Measurements from ENCODE around the gene UTF1. TPM values are rescaled to one million over a fixed set of nuclear protein-coding genes. Genes with fewer than 3 reads are reported as not detected.

The UTF1 gene
- total and polyA plus RNA-seq, 7 experiments from 2014 or later, result 0.56 TPM; not detected in 6

DNA sequence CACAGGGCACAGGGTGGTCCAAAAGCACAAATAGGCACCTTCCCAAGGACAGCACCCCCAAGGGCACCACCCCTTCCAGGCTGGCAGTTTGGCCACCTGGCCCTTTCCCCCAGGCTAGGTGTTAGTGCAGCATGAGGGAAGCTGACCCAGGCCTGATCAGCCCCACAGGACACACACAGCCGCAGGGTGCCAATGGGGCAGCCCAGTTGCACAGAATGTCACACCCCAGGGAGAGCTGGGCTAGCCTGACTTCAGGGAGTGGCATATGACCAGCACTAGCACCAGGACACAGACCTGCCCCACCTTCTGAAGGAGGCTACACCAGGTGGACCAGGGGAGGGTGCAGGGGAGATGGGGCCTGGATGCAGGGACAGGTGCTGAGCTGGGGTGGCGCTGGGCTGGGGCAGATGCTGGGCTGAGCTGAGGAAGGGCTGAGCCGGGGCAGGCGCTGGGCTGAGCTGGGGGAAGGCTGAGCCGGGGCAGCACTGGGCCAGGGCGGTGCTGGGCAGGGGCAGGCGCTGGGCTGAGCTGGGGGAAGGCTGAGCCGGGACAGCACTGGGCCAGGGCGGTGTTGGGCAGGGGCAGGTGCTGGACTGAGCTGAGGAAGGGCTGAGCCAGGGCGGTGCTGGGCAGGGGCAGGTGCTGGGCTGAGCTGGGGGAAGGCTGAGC is 50.5 kb downstream of the UTF1 start:
- no peaks in the 10 kb centered on the region for H3K27me3 ChIP-seq (ENCODE audit: control insufficient read depth in 2 of 2, insufficient read depth in 2 of 2, low read length in 2 of 2)
- no peak overlapping the region for H3K4me3 Mint-ChIP-seq
- intact Hi-C loops (cut with micrococcal nuclease), result no loop called here
- peaks cover 0 to 60% (median 11%) of the 10 kb centered on the region in 3 experiments for H3K36me3 ChIP-seq (ENCODE audit: control insufficient read depth in 2 of 3, insufficient read depth in 3 of 3, low read length in 3 of 3)
- H3K9me3 Mint-ChIP-seq, result no peaks in the 10 kb centered on the region
- ATAC-seq (no peak), DNase-seq (no peak)
- H3K4me1 ChIP-seq (ENCODE audit: control insufficient read depth in 2 of 2, insufficient read depth in 2 of 2, low read length in 2 of 2), result peaks cover 19 to 30% of the 10 kb centered on the region in 2 donors
- H3K27ac Mint-ChIP-seq, result peak overlapping the region in 2 of 9 donors; percentile 3 to 19
- no peak overlapping the region for H3K27ac ChIP-seq (ENCODE audit: low read depth, low read length)
- H3K36me3 Mint-ChIP-seq, result peaks cover 0 to 19% (median 12%) of the 10 kb centered on the region in 5 donors
- H3K27me3 Mint-ChIP-seq, result no peaks in the 10 kb centered on the region
- CTCF ChIA-PET, result no interaction called here
- peaks cover 11 to 30% (median 15%) of the 10 kb centered on the region in 7 donors for H3K4me1 Mint-ChIP-seq
- no peaks in the 10 kb centered on the region for H3K9me3 ChIP-seq (ENCODE audit: control insufficient read depth in 2 of 3, low read length in 3 of 3)
- POLR2A ChIA-PET, result interaction anchor here (0.7 to 0.9 kb wide), 2 partner anchors 23 to 120 kb away, joined by 3 to 4 read pairs; no protein-coding TSS in a partner anchor
- no peak overlapping the region for H3K4me3 ChIP-seq (ENCODE audit: low read length)

DNA sequence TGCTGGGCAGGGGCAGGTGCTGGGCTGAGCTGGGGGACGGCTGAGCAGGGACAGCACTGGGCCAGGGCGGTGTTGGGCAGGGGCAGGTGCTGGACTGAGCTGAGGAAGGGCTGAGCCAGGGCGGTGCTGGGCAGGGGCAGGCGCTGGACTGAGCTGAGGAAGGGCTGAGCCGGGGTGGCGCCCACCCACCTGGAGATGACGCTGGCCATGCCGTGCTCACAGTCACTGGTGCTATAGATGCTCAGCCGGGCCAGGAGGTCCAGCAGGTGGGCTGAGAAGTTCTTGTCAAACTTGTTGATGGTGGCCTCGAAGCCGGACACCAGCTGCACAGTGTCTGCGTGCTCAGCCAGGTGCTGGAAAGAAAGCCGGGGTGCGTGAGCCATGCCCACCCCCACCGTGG is 51.1 kb downstream of the UTF1 start:
- Histone ChIP-seq H3K27me3 (ENCODE audit: control insufficient read depth in 2 of 2, insufficient read depth in 2 of 2, low read length in 2 of 2) (no peaks in the 10 kb centered on the region), H3K9me3 (ENCODE audit: control insufficient read depth in 2 of 3, low read length in 3 of 3) (no peaks in the 10 kb centered on the region), H3K4me1 (ENCODE audit: control insufficient read depth in 2 of 2, insufficient read depth in 2 of 2, low read length in 2 of 2) (peaks cover 19 to 30% of the 10 kb centered on the region in 2 donors), H3K36me3 (ENCODE audit: control insufficient read depth in 2 of 3, insufficient read depth in 3 of 3, low read length in 3 of 3) (peaks cover 0 to 65% (median 11%) of the 10 kb centered on the region in 3 experiments), H3K27ac (ENCODE audit: low read depth, low read length) (no peak overlapping the region), H3K4me3 (ENCODE audit: low read length) (no peak overlapping the region)
- Mint-ChIP-seq H3K9me3 (no peaks in the 10 kb centered on the region), H3K36me3 (peaks cover 4 to 25% (median 16%) of the 10 kb centered on the region in 5 donors), H3K27me3 (no peaks in the 10 kb centered on the region), H3K27ac (no peak overlapping the region), H3K4me3 (no peak overlapping the region), H3K4me1 (peaks cover 11 to 28% (median 15%) of the 10 kb centered on the region in 7 donors)
- DNase-seq, result no peak
- ATAC-seq, result no peak
- ChIA-PET CTCF (no interaction called here), POLR2A (interaction anchor here (0.7 kb wide), 1 partner anchor 120 kb away, joined by 4 read pairs; no protein-coding TSS in a partner anchor)
- intact Hi-C loops (cut with micrococcal nuclease), result no loop called here

Small RNA genes lying within 50 kb of the gene (microRNA-seq; reads per million reads assigned to microRNA genes)
- not detected for gene MIR202 (ENCODE audit: borderline microRNAs expressed)

Other genes starting within 250 kb of the UTF1 start
- not detected for gene ADGRA1, start 142.3 kb upstream of the UTF1 start, total RNA-seq
- not detected for gene ADGRA1, start 142.3 kb upstream of the UTF1 start, polyA plus RNA-seq
- 1 to 10 TPM in 1 of 5 experiments, under 1 TPM in 3, not detected in 1; 0.05 to 3.6 (median 0.60) TPM for gene KNDC1, start 70.0 kb upstream of the UTF1 start, total RNA-seq
- gene KNDC1, start 70.0 kb upstream of the UTF1 start, polyA plus RNA-seq, result not detected
- gene VENTX, start 7.6 kb downstream of the UTF1 start, total RNA-seq, result 1 to 10 TPM in 1 of 5 experiments, under 1 TPM in 1, not detected in 3; 0.85 to 5.7 TPM
- not detected for gene VENTX, start 7.6 kb downstream of the UTF1 start, polyA plus RNA-seq
- 100 to 1,000 TPM in 2 of 5 experiments, 10 to 100 TPM in 3; 19.5 to 239 (median 87.6) TPM for gene ADAM8, start 46.7 kb downstream of the UTF1 start, total RNA-seq
- 10 to 100 TPM; 22.7 to 27.8 TPM for gene ADAM8, start 46.7 kb downstream of the UTF1 start, polyA plus RNA-seq
- gene TUBGCP2, start 78.7 kb downstream of the UTF1 start, total RNA-seq, result 10 to 100 TPM; 67.7 to 97.0 (median 69.5) TPM
- gene TUBGCP2, start 78.7 kb downstream of the UTF1 start, polyA plus RNA-seq, result 10 to 100 TPM; 29.6 to 32.6 TPM
- gene ZNF511, start 78.7 kb downstream of the UTF1 start, total RNA-seq, result 10 to 100 TPM; 29.6 to 49.8 (median 32.8) TPM
- gene ZNF511, start 78.7 kb downstream of the UTF1 start, polyA plus RNA-seq, result 10 to 100 TPM; 78.9 to 88.1 TPM
- gene CALY, start 106.7 kb downstream of the UTF1 start, total RNA-seq, result 1 to 10 TPM in 4 of 5 experiments, not detected in 1; 1.5 to 5.1 (median 3.4) TPM
- under 1 TPM; 0.33 to 0.91 TPM for gene CALY, start 106.7 kb downstream of the UTF1 start, polyA plus RNA-seq
- gene PRAP1, start 117.2 kb downstream of the UTF1 start, total RNA-seq, result not detected
- gene PRAP1, start 117.2 kb downstream of the UTF1 start, polyA plus RNA-seq, result not detected
- 10 to 100 TPM; 11.2 to 24.6 (median 16.9) TPM for gene FUOM, start 127.8 kb downstream of the UTF1 start, total RNA-seq
- gene FUOM, start 127.8 kb downstream of the UTF1 start, polyA plus RNA-seq, result 10 to 100 TPM; 21.9 to 22.9 TPM
- gene ECHS1, start 143.1 kb downstream of the UTF1 start, total RNA-seq, result 10 to 100 TPM; 17.5 to 39.8 (median 28.9) TPM
- gene ECHS1, start 143.1 kb downstream of the UTF1 start, polyA plus RNA-seq, result 100 to 1,000 TPM in 1 of 2 donors, 10 to 100 TPM in 1; 81.9 to 104 TPM
- 1 to 10 TPM; 1.6 to 9.8 (median 7.7) TPM for gene PAOX, start 149.0 kb downstream of the UTF1 start, total RNA-seq
- gene PAOX, start 149.0 kb downstream of the UTF1 start, polyA plus RNA-seq, result 1 to 10 TPM; 6.1 to 8.7 TPM
- 10 to 100 TPM; 51.0 to 67.1 (median 57.2) TPM for gene MTG1, start 163.9 kb downstream of the UTF1 start, total RNA-seq
- 10 to 100 TPM; 25.6 to 40.7 TPM for gene MTG1, start 163.9 kb downstream of the UTF1 start, polyA plus RNA-seq
- not detected for gene SPRN, start 194.4 kb downstream of the UTF1 start, total RNA-seq
- under 1 TPM; 0.10 to 0.34 TPM for gene SPRN, start 194.4 kb downstream of the UTF1 start, polyA plus RNA-seq
- 1 to 10 TPM; 2.3 to 8.6 (median 4.5) TPM for gene SCART1, start 223.7 kb downstream of the UTF1 start, total RNA-seq
- under 1 TPM in 1 of 2 donors, not detected in 1; 0.03 TPM for gene SCART1, start 223.7 kb downstream of the UTF1 start, polyA plus RNA-seq